ENCODE results near the gene BRI3BP.

DNA sequence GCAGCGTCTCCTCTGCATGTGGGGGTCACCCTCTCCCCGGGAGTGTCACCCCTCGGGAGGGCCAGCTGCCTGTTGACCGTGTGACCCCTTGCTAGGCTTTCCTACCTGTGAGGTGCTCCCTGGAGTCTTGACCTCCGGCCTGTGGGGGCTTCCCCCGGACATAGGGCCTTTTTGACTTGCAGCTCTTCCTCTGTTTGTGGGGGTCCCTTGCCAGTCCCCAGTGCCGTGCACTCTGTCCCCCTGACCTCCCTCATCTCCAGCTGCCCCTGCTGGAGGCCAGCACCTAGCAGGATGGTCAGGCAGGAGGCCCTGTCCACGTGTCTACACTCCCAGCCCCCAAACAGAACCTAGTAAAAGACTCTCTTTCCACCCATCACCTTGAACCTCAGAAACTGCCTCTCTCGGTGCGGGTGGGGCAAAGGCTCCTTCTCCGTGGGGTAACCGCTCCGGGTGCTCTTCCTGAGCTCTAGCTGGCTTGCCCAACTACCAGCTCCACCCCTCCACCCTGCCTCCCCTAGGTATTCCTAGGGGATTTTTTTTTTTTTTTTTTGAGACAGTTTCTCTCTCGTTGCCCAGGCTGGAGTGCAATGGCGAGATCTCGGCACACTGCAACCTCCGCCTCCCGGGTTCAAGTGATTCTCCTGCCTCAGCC lies 72.6 kb downstream of the BRI3BP start:
- TF ChIP-seq, protein P1, sequence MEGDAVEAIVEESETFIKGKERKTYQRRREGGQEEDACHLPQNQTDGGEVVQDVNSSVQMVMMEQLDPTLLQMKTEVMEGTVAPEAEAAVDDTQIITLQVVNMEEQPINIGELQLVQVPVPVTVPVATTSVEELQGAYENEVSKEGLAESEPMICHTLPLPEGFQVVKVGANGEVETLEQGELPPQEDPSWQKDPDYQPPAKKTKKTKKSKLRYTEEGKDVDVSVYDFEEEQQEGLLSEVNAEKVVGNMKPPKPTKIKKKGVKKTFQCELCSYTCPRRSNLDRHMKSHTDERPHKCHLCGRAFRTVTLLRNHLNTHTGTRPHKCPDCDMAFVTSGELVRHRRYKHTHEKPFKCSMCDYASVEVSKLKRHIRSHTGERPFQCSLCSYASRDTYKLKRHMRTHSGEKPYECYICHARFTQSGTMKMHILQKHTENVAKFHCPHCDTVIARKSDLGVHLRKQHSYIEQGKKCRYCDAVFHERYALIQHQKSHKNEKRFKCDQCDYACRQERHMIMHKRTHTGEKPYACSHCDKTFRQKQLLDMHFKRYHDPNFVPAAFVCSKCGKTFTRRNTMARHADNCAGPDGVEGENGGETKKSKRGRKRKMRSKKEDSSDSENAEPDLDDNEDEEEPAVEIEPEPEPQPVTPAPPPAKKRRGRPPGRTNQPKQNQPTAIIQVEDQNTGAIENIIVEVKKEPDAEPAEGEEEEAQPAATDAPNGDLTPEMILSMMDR (IDR thresholded peaks at IDR 0.05): no peak
- TF ChIP-seq POLR2A (IDR thresholded peaks at IDR 0.05): no peak

All from thyroid gland (tissue), 4 donors.